Nephron progenitor cell (in vitro differentiated cells): Measurements from ENCODE around the gene NCDN.

Source experiments
- DNase-seq: peaks from one replicate; pipeline ENCODE4 v3.0.0; 2021
- H3K27ac Mint-ChIP-seq: 2 replicates; pipeline ENCODE4 v1.8.0; 2021; ENCODE audit warnings: mild to moderate bottlenecking, moderate library complexity, mixed read lengths
- H3K27me3 Mint-ChIP-seq: 2 replicates; pipeline ENCODE4 v1.8.0; 2021; ENCODE audit warnings: mild to moderate bottlenecking, low read depth, mixed read lengths; ENCODE audit not compliant: poor library complexity
- H3K36me3 Mint-ChIP-seq: 2 replicates; pipeline ENCODE4 v1.8.0; 2021; ENCODE audit warnings: low read depth, mixed read lengths
- H3K4me1 Mint-ChIP-seq: 2 replicates; pipeline ENCODE4 v1.8.0; 2021; ENCODE audit warnings: mixed read lengths
- H3K4me3 Mint-ChIP-seq: 2 replicates; pipeline ENCODE4 v1.8.0; 2021; ENCODE audit warnings: mild to moderate bottlenecking, moderate library complexity, mixed read lengths
- H3K9me3 Mint-ChIP-seq: 2 replicates; pipeline ENCODE4 v1.8.0; 2021; ENCODE audit warnings: mild to moderate bottlenecking, moderate library complexity, mixed read lengths
- CTCF ChIP-seq: fragments of 200-600 bp; sonication (generic); IDR thresholded peaks from 2 replicates; pipeline ENCODE4 v1.5.0; 2021; ENCODE audit warnings: antibody characterized with exemption

The NCDN gene

GRCh38 chr1:35544976-35545375, 12.6 kb upstream of the NCDN start:
- DNase-seq = peak; percentile 29
- peaks cover 22% of the 10 kb centered on the region for H3K4me1 Mint-ChIP-seq
- TF ChIP-seq CTCF = peak; percentile 49
- H3K36me3 Mint-ChIP-seq = peaks cover 52% of the 10 kb centered on the region
- H3K27me3 Mint-ChIP-seq = no peaks in the 10 kb centered on the region
- no peak overlapping the region for H3K27ac Mint-ChIP-seq
- H3K4me3 Mint-ChIP-seq = no peak overlapping the region
- H3K9me3 Mint-ChIP-seq = no peaks in the 10 kb centered on the region

GRCh38 chr1:35546614-35547013, 11.0 kb upstream of the NCDN start:
- Mint-ChIP-seq H3K27me3 (no peaks in the 10 kb centered on the region), H3K4me1 (peaks cover 16% of the 10 kb centered on the region), H3K4me3 (no peak overlapping the region), H3K36me3 (peaks cover 50% of the 10 kb centered on the region), H3K9me3 (no peaks in the 10 kb centered on the region), H3K27ac (no peak overlapping the region)
- no peak for TF ChIP-seq CTCF
- DNase-seq = no peak

- Mint-ChIP-seq H3K4me1 (peaks cover 32% of the 10 kb centered on the region), H3K9me3 (no peaks in the 10 kb centered on the region), H3K27ac (no peak overlapping the region), H3K4me3 (no peak overlapping the region), H3K27me3 (no peaks in the 10 kb centered on the region), H3K36me3 (peaks cover 26% of the 10 kb centered on the region)
- no peak for TF ChIP-seq CTCF
- DNase-seq = no peak
Observed at GRCh38 chr1:35553851-35554250, 3.7 kb upstream of the NCDN start.

GRCh38 chr1:35554266-35555211, 3.1 kb upstream of the NCDN start:
- H3K27me3 Mint-ChIP-seq = no peaks in the 10 kb centered on the region
- peaks cover 39% of the 10 kb centered on the region for H3K4me1 Mint-ChIP-seq
- H3K36me3 Mint-ChIP-seq = peaks cover 20% of the 10 kb centered on the region
- no peak for DNase-seq
- H3K9me3 Mint-ChIP-seq = no peaks in the 10 kb centered on the region
- H3K27ac Mint-ChIP-seq = no peak overlapping the region
- TF ChIP-seq CTCF = no peak
- no peak overlapping the region for H3K4me3 Mint-ChIP-seq

- no peak for DNase-seq
- peak overlapping the region; percentile 98 for H3K4me3 Mint-ChIP-seq
- no peaks in the 10 kb centered on the region for H3K9me3 Mint-ChIP-seq
- TF ChIP-seq CTCF = no peak
- no peaks in the 10 kb centered on the region for H3K27me3 Mint-ChIP-seq
- H3K36me3 Mint-ChIP-seq = peaks cover 20% of the 10 kb centered on the region
- H3K4me1 Mint-ChIP-seq = peaks cover 44% of the 10 kb centered on the region
- H3K27ac Mint-ChIP-seq = no peak overlapping the region
Observed at GRCh38 chr1:35555212-35555584, 2.4 kb upstream of the NCDN start.
